Left lung (tissue), 14 donors: ENCODE data around the gene GNA15. TPM values are rescaled to one million over a fixed set of nuclear protein-coding genes. Genes with fewer than 3 reads are reported as not detected.
A peak's percentile ranks its signal among the peaks of the same experiment; 100 is the strongest.
"Not testable (repeated sequence)": the region's sequence is repeated elsewhere in the genome, so short reads cannot be mapped to it uniquely, and the experiment has no call there.

Source experiments
- ATAC-seq: fragments of 200-7000 bp; cut with Tn5 transposase; one replicate; pipeline ENCODE4 v1.9.1; 2020; ENCODE audit warnings: moderate library complexity
- DNase-seq, 4 donors: peaks; one replicate each; pipeline ENCODE4 v3.0.0-alpha.2; 2013 to 2020
- H3K27ac ChIP-seq, 2 donors: fragments of 200-600 bp; sonication (generic) in 1 of 2; one replicate each; pipeline versions ENCODE4 v1.5.0 to v1.8.0; 2020 to 2021
- H3K27me3 ChIP-seq, 2 donors: fragments of 200-600 bp; sonication (generic) in 1 of 2; one replicate each; pipeline versions ENCODE4 v1.5.0 to v1.8.0; 2020 to 2021
- H3K36me3 ChIP-seq, 2 donors: fragments of 200-600 bp; sonication (generic) in 1 of 2; one replicate each; pipeline versions ENCODE4 v1.5.0 to v1.8.0; 2020 to 2021
- H3K4me1 ChIP-seq, 2 donors: fragments of 200-600 bp; one replicate each; pipeline ENCODE4 v1.8.0; 2021
- H3K4me3 ChIP-seq, 2 donors: fragments of 200-600 bp; sonication (generic) in 1 of 2; one replicate each; pipeline versions ENCODE4 v1.5.0 to v1.8.0; 2020 to 2021; ENCODE audit warnings: mild to moderate bottlenecking in 1 of 2
- H3K9me3 ChIP-seq, 2 donors: fragments of 200-600 bp; sonication (generic) in 1 of 2; one replicate each; pipeline versions ENCODE4 v1.5.0 to v1.8.0; 2020 to 2021
- intact Hi-C, 2 donors: fragments of 100-400 bp; cut with DNase I; formaldehyde crosslinking; loops; one replicate each; pipeline versions ENCODE4 v1.11.2 to v1.14.2; 2022
- long read RNA-seq, 12 donors: library from polyadenylated mRNA in 2 of 12; unstranded in 2 of 12; transcript quantifications; one replicate each; pipeline ENCODE4 v2.0.0 and lab custom pipeline, GENCODE V29; 2019 to 2026
- polyA plus RNA-seq, 6 donors: library from polyadenylated mRNA; unstranded; fragments of 120-200 nt; gene quantifications; one replicate each; pipeline ENCODE4 v1.2.1, GENCODE V29; 2013; ENCODE audit not compliant: insufficient read length in 6 of 6
- total RNA-seq, 2 donors: library from RNA; stranded (reverse); fragmentation: NEBNext Ultra II Directional; extraction: Animal tissue kit (Norgen Biotek cat#: 25700); gene quantifications; one replicate each; pipeline ENCODE4 v1.2.1, GENCODE V29; 2021
- TF ChIP-seq, protein P1 (sequence below), 2 donors: fragments of 200-600 bp; sonication (generic) in 1 of 2; IDR thresholded peaks; one replicate each; pipeline versions ENCODE4 v1.5.0 to v1.8.0; 2021; ENCODE audit warnings: antibody characterized with exemption in 2 of 2
- donor health status: DM: no; HTN: yes; CAD: no.
- donor health status: DM: no; HTN: no; CAD: no.

The GNA15 gene, protein sequence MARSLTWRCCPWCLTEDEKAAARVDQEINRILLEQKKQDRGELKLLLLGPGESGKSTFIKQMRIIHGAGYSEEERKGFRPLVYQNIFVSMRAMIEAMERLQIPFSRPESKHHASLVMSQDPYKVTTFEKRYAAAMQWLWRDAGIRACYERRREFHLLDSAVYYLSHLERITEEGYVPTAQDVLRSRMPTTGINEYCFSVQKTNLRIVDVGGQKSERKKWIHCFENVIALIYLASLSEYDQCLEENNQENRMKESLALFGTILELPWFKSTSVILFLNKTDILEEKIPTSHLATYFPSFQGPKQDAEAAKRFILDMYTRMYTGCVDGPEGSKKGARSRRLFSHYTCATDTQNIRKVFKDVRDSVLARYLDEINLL
- 10 to 100 TPM; 17.6 to 35.9 TPM for total RNA-seq
- polyA plus RNA-seq, result 1 to 10 TPM; 1.8 to 3.4 (median 2.4) TPM
- long read RNA-seq, donor 1, partial matches to known transcripts, result 0 of 4 reads
- long read RNA-seq, donor 1, other reads (novel, unspliced or antisense), result 0 of 4 reads
- long read RNA-seq, donor 2, result 0 reads
- long read RNA-seq, donor 3, result 0 reads
- long read RNA-seq, donor 4, partial matches to known transcripts, result 0 of 4 reads
- long read RNA-seq, donor 4, other reads (novel, unspliced or antisense), result 0 of 4 reads
- long read RNA-seq, donor 5, result 0 reads
- long read RNA-seq, donor 6, partial matches to known transcripts, result 0 of 1 reads
- long read RNA-seq, donor 6, other reads (novel, unspliced or antisense), result 0 of 1 reads
- long read RNA-seq, donor 7, result 0 reads
- long read RNA-seq, donor 8, result 0 reads
- long read RNA-seq, donor 9, result 0 reads
- long read RNA-seq, donor 10, partial matches to known transcripts, result 2 of 4 reads
- long read RNA-seq, donor 10, other reads (novel, unspliced or antisense), result 0 of 4 reads
- long read RNA-seq, donor 11, result 0 reads
- long read RNA-seq, donor 12, partial matches to known transcripts, result 0 of 3 reads
- long read RNA-seq, donor 12, other reads (novel, unspliced or antisense), result 0 of 3 reads

DNA sequence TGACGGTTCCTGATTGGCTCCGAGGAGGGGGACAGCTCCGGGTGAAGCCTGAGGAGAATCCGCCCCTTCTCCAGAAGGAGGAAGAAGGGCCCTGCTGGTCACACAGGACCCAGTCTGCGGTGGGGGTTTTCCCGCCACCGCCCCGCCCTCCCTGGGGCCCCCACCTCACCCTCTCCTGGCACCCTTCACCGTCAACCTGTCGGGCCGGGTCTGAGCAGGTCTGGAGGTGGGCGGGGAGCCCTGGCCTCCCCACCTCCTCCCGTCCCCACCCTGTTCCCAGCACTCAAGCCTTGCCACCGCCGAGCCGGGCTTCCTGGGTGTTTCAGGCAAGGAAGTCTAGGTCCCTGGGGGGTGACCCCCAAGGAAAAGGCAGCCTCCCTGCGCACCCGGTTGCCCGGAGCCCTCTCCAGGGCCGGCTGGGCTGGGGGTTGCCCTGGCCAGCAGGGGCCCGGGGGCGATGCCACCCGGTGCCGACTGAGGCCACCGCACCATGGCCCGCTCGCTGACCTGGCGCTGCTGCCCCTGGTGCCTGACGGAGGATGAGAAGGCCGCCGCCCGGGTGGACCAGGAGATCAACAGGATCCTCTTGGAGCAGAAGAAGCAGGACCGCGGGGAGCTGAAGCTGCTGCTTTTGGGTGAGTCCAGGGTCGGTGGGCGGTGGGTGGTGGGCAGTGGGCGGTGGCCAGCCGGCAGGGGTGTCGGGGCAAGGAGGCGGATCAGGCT, at the start of gene GNA15:
Gene GNA15, plus strand, starts transcription at position 73 of the 723 bp plus-strand sequence. Its CDS starts 418 bp downstream, at position 491.
- ATAC-seq, result peak; percentile 93
- Histone ChIP-seq H3K27me3 (no peaks in the 10 kb centered on the region), H3K27ac (peak within 1 kb of the TSS; percentile 44 to 89), H3K9me3 (no peaks in the 10 kb centered on the region), H3K36me3 (no peaks in the 10 kb centered on the region), H3K4me1 (peaks cover 4 to 63% of the 10 kb centered on the region in 2 donors), H3K4me3 (peak within 1 kb of the TSS; percentile 25 to 69)
- TF ChIP-seq, protein P1, sequence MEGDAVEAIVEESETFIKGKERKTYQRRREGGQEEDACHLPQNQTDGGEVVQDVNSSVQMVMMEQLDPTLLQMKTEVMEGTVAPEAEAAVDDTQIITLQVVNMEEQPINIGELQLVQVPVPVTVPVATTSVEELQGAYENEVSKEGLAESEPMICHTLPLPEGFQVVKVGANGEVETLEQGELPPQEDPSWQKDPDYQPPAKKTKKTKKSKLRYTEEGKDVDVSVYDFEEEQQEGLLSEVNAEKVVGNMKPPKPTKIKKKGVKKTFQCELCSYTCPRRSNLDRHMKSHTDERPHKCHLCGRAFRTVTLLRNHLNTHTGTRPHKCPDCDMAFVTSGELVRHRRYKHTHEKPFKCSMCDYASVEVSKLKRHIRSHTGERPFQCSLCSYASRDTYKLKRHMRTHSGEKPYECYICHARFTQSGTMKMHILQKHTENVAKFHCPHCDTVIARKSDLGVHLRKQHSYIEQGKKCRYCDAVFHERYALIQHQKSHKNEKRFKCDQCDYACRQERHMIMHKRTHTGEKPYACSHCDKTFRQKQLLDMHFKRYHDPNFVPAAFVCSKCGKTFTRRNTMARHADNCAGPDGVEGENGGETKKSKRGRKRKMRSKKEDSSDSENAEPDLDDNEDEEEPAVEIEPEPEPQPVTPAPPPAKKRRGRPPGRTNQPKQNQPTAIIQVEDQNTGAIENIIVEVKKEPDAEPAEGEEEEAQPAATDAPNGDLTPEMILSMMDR (IDR thresholded peaks at IDR 0.05), result no peak
- peak in 3 of 4 donors; percentile 65 to 90 (median 77) for DNase-seq
- intact Hi-C loops, result no loop called here

GRCh38 chr19:3087769-3088168, 48.1 kb upstream of the GNA15 start:
- H3K27ac ChIP-seq, result no peak overlapping the region
- no peaks in the 10 kb centered on the region for H3K9me3 ChIP-seq
- TF ChIP-seq, protein P1 (IDR thresholded peaks at IDR 0.05), result no peak
- no peak for DNase-seq
- no peak for ATAC-seq
- intact Hi-C loops, result no loop called here
- no peak overlapping the region for H3K4me3 ChIP-seq
- no peaks in the 10 kb centered on the region for H3K27me3 ChIP-seq
- no peaks in the 10 kb centered on the region for H3K4me1 ChIP-seq
- no peaks in the 10 kb centered on the region for H3K36me3 ChIP-seq

- DNase-seq, H3K4me1 ChIP-seq, H3K9me3 ChIP-seq, intact Hi-C loops, H3K4me3 ChIP-seq, H3K36me3 ChIP-seq, H3K27ac ChIP-seq, ATAC-seq: not testable (repeated sequence)
- H3K27me3 ChIP-seq, result peaks cover 0 to 12% of the 10 kb centered on the region in 2 donors
Measured at GRCh38 chr19:3089299-3089855, 46.5 kb upstream of the GNA15 start.

DNA sequence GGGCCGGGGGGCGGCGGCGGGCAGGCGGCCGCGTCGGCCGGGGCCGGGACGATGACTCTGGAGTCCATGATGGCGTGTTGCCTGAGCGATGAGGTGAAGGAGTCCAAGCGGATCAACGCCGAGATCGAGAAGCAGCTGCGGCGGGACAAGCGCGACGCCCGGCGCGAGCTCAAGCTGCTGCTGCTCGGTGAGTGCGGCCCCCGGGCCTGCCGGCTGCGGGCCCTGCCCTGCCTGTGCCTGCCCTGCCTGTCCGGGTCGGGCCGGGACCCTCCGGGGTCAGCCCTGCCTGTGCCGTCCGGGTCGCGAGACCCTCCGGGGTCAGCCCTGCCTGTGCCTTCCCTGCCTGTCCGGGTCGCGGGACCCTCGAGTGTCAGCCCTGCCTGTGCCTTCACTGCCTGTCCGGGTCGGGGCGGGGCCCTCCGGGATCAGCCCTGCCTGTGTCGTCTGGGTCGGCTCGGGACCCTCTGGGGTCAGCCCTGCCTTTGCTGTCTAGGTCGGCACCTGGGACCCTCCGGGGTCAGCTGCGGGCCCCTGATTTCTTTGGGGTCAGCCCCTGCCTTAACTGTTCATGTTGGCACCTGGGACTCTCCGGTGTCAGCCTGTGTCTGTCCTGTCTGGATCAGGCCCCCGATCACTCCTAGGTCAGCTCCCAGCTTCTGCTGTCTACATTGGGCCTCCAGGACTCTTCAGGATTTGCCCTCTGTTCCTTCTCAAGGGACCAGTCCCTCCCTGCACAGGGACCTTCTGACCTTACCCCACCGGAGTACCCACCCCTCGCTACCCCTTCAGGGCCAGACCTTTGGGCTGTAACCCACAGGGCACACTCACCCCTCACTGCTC, 41.0 kb upstream of the GNA15 start:
- H3K4me3 ChIP-seq, result peak overlapping the region; percentile 70 to 96
- H3K9me3 ChIP-seq, result no peaks in the 10 kb centered on the region
- TF ChIP-seq, protein P1 (IDR thresholded peaks at IDR 0.05), result no peak
- peaks cover 0 to 48% of the 10 kb centered on the region in 2 donors for H3K27me3 ChIP-seq
- ATAC-seq (no peak), DNase-seq (peak in 1 of 4 donors; percentile 83)
- intact Hi-C loops, result no loop called here
- H3K27ac ChIP-seq, result peak overlapping the region; percentile 33 to 50
- H3K4me1 ChIP-seq, result peaks cover 38 to 53% of the 10 kb centered on the region in 2 donors
- H3K36me3 ChIP-seq, result no peaks in the 10 kb centered on the region
